WTC11 (cell line): ENCODE results near the gene RSL1D1.

Experiments used
- AFF4 ChIP-seq: sonication (generic); formaldehyde crosslinking; IDR thresholded peaks from 2 replicates; pipeline ENCODE4 v1.8.1; 2023; ENCODE audit warnings: mild to moderate bottlenecking, missing genetic modification reagents, borderline replicate concordance
- CTCF ChIP-seq: fragments of 200-600 bp; IDR thresholded peaks from 2 replicates; pipeline ENCODE4 v1.8.0; 2022; ENCODE audit warnings: antibody characterized with exemption
- KAT7 ChIP-seq: sonication (generic); formaldehyde crosslinking; IDR thresholded peaks from 2 replicates; pipeline ENCODE4 v1.8.1; 2023; ENCODE audit warnings: missing genetic modification reagents, mild to moderate bottlenecking, borderline replicate concordance
- MXD4 ChIP-seq: fragments of 250-450 bp; sonication (Bioruptor Pico); IDR thresholded peaks from 2 replicates; pipeline ENCODE4 v1.8.0; 2021; ENCODE audit warnings: mild to moderate bottlenecking, moderate library complexity, borderline replicate concordance
- NFE2L1 ChIP-seq: sonication (generic); formaldehyde crosslinking; IDR thresholded peaks from 2 replicates; pipeline ENCODE4 v1.8.1; 2023; ENCODE audit warnings: missing genetic modification reagents
- NR2C2 ChIP-seq: sonication (generic); formaldehyde crosslinking; IDR thresholded peaks from 2 replicates; pipeline ENCODE4 v1.8.0; 2022; ENCODE audit warnings: mild to moderate bottlenecking, missing genetic modification reagents
- ZNF416 ChIP-seq: fragments of 250-450 bp; sonication (Bioruptor Pico); IDR thresholded peaks from 2 replicates; pipeline ENCODE4 v1.9.0; 2021; ENCODE audit warnings: mild to moderate bottlenecking, inconsistent platforms
- TF ChIP-seq, protein P1 (sequence below): fragments of 250-450 bp; sonication (Bioruptor Pico); IDR thresholded peaks from 2 replicates; pipeline ENCODE4 v1.9.0; 2021; ENCODE audit warnings: moderate library complexity, mild to moderate bottlenecking, inconsistent platforms, borderline replicate concordance

- TF ChIP-seq ZNF416 (CRISPR knock-in tag) (no peak), NFE2L1 (CRISPR knock-in tag) (no peak), CTCF (no peak), NR2C2 (CRISPR knock-in tag) (no peak), MXD4 (CRISPR knock-in tag) (no peak), KAT7 (CRISPR knock-in tag) (no peak), AFF4 (CRISPR knock-in tag) (no peak)
- TF ChIP-seq, protein P1, sequence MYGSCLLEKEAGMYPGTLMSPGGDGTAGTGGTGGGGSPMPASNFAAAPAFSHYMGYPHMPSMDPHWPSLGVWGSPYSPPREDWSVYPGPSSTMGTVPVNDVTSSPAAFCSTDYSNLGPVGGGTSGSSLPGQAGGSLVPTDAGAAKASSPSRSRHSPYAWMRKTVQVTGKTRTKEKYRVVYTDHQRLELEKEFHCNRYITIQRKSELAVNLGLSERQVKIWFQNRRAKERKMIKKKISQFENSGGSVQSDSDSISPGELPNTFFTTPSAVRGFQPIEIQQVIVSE (CRISPR knock-in tag) = no peak
Measured at GRCh38 chr16:11836650-11837244, 14.6 kb downstream of the RSL1D1 start.
